ENCODE results near the gene METAP1D.

GRCh38 chr2:171960570-171960969, 39.2 kb upstream of the METAP1D start:
- TF ChIP-seq EZH2phosphoT487 (IDR thresholded peaks at IDR 0.05; ENCODE audit: insufficient read depth, low read depth), result no peak
- no peak for TF ChIP-seq EZH2 (IDR thresholded peaks at IDR 0.05; ENCODE audit: insufficient read depth, poor library complexity, severe bottlenecking)

Data from GM23248 (cell line).